ENCODE results near the gene CDH4.

CDH4 gene

DNA sequence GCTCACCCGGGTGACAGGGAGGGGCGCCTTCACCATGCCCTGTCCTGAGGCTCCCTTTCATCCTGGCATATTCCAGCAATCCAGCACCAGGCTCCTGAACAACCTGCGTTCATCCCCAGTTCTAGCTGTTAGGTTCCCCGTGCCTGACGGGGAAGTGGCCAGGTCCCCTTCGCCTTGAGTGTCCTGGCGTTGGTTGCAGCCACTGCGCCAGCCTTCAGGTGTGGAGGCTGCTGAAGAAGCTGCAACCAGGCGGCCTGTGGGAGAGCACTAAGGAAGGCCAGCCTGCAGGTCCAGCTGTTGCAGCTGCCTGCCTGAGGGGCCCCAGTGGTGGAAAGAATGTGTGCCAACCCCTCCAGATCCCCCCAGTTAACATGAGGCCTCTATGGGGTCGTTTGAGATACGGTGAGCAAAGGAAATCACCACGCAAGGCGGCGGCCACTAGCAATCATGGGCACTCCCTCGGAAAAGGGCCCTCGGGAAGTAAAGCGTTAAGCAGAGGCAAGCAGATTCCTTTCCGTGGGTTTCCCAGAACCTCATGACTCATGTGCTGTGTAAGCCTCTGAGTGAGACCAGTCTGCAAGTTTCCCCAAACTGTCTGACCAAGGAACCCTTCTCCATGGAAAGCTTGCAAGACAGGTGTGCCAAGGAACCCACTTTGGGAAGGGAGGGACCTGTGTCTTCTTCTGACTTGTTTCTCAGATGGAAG lies 492.8 kb downstream of the CDH4 start:
- DNase-seq = peak; percentile 58

GRCh38 chr20:61745397-61746146 lies 493.5 kb downstream of the CDH4 start:
- DNase-seq = no peak

DNA sequence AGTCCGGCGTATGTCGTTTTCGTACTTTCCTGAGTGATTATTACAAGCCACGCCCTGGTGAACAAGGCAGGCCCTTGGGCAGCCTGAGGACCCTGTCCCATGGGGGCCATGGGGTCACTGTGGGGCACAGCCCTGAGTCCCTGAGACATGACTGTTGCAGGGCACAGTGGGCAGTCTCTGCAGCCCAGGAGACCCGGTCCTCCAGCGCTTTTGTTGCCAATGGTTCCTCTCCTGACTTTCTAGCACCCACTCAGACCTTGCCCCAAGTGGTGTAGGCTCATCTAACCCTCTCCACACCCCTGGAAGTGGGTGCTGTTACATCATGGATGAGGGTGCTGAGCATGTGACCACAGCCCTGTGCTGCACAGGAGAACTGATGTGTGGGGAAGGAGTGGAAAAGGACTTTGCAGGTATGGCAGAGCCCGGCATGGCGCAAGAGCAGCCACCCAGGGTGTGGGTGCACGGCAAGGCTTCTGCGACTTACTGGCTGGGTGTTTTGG lies 494.1 kb downstream of the CDH4 start:
- DNase-seq = no peak

DNA sequence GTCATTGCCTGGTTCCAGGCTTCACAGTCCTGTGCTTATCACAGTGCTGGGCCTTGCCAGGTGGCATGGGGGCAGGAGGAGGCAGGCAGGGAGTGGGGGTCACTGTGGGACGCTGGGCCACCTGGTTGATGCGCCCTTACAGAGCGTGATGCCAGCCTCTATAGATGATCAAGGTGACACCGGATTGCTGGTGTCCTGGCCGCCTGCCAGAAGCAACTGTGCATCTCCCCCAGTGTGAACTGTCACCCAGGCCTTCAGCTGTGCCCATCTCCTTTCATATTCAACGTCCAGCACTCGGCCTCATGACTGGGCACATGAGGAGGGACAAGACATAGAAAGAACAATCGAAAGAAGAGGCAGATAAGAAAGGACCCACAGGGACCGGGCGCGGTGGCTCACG lies 494.7 kb downstream of the CDH4 start:
- no peak for DNase-seq

GRCh38 chr20:61748376-61748775 lies 496.3 kb downstream of the CDH4 start:
- peak; percentile 45 for DNase-seq

DNA sequence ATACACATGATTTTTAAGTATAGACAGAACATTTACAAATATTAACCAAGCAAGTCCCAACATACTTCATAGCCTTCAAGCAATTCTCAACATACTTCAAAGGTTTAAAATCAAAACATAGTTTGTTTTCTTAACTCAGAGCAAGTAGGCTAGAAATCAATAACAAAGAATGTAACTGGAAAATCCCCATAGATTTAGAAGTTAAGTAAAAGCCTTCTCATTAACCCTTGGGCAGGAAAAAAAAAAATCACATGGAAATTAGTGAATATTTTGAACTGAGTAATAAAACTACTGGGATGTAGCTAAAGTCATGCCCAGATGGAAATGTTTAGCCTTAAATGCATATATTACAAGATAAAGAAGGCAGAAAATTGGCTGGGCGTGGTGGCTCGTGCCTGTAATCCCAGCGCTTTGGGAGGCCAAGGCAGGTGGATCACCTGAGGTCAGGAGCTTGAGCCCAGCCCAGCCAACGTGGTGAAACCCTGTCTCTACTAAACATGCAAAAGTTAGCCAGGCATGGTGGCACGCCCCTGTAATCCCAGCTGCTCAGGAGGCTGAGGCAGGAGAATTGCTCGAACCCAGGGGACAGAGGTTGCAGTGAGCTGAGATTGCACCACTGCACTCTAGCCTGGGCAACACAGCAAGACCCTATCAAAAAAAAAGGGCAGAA lies 497.5 kb downstream of the CDH4 start:
- no peak for DNase-seq

DNA sequence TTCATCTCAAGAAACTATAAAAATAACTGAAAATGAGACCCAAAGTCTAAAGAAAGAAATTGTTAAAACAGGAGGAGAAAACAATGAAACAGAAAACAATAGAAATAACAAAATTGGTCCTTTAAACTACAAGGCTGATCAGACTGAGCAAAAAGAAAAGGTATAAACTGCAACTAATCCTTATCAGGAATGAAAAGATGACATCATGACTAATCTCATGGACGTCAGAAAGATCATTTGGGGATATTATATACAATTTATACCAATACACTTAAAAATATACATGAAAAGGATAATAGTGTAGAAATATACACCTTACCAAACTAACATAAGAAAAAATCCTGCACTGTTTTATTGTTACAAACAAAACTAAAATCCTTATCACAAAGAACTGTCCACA lies 498.0 kb downstream of the CDH4 start:
- DNase-seq = no peak

- no peak for DNase-seq
Observed at GRCh38 chr20:61752576-61752975, 500.5 kb downstream of the CDH4 start.

GRCh38 chr20:61753316-61753942 lies 501.4 kb downstream of the CDH4 start:
- DNase-seq = peak; percentile 80

DNA sequence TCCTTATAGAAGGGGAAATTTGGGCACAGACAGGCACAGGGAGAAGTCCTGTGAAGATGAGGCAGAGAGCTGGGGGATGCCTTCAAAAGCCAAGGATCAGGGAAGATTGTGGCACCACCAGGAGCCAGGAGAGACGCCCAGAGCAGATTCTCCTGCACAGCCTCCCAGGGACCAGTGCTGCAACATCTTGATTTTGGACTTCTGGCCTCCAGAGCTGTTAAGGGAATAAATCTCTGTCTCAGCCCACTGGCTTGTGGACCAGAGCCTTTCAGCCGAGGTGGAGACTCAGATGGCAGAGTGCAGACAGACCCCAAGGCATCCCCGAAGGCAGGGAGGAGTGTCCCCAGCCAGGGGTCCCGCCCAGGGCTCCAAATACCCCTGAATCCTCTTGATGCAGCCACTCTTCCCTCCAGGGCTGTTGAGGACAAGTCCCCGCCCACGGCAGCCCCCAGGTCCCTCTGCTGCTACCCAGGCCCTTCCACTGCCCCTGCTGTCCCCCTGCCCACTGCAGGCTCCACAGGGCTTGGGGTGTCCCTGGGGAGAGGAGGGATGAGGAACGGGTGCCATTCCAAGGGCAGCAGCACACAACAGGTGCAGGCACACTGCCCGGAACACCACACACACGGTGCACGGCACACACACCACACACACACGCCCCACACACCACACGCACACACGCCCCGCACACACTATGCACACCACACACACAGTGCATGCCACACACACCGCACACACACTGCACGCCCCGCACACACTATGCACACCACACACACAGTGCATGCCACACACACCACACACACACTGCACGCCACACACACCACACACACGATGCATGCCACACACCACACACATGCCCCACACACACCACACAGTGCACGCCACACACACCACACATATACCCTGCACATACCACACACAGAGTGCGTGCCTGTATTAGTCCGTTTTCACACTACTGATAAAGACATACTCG lies 502.2 kb downstream of the CDH4 start:
- no peak for DNase-seq

- no peak for DNase-seq
Observed at GRCh38 chr20:61754976-61755778, 503.1 kb downstream of the CDH4 start.

DNA sequence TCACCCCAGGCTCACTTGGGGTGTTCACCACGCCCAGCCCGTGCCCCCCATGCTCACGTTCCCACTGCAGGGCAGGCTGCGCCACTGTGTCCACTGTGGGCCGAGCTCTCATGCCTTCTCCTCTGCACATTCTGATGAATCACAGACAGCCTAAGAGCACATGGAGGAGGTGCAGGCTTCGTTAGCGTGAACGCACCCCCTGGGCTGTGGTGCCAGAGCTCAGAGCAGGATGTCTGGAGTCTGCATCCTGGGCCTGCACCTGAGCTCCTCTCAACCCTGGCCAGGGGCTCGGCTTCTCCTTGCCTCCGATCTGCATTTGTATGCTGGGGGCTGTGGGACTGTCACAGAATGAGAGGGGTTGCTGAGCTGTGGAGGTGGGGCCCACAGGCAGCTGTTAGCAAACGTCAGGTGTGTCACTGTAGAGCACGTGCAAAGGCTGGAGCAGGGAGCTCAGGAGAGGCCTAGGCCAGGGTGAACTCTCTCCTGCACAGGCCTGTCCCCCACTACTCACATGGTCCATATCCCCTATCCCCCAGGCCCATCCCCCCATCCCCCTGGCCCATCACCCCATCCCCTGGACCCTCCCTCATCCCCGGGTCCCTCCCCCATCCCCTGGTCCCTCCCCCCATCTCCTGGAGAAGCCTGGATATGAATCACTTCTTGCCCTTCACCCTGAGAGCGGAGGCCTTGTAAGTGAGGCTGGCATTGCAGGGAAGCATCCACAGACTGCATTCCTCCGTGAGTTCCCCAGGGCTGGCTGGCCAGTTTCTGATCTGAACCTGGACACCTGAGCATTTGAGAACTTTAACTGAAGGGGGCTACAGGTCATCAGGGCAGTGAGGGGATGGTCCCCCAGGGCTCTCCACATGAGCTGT lies 504.1 kb downstream of the CDH4 start:
- no peak for DNase-seq

GRCh38 chr20:61756966-61757677 lies 505.1 kb downstream of the CDH4 start:
- no peak for DNase-seq

DNA sequence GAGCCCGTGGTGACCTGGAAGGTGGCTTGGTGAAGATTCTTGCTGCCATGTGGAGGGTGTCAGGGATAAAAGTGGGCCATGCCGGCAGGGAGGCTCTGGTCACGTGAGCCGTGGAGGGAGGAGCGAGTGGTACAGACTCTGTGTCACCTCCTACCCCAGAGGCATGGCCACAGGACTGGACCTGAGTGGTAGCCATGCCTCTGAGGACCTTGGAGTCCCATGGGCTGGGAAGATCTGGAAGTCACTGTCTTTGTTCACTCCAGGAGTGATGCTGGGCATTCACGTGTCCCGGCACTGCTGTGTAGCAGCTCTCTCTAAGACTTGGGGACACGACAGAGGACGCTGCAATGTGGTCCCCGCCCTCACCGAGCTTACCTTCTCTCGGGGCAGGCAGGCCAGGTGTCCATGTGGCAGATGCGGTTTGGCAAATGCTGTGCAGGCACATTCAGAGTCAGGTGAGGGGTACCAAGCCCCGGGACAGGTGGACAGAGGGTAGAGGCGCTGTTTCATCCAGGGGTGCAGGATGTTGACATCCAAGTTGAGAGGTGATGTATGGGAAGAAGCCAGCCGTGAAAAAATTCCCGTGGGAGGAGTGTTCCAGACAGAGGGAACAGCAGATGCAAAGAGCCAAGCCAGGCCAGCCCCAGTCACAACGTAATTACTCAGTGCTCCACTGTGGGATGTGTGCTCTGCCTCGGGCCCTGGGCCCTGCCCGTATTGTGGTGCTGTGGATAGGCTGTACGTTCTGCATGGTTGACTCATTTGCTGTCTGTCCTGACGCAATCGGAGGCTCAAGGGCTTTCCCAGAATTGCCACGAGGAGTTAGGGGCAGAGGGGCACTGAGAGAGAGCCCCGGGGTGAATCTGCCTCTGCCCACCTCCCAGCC lies 505.9 kb downstream of the CDH4 start:
- peak; percentile 36 for DNase-seq

- DNase-seq = no peak
Observed at GRCh38 chr20:61758564-61759200, 506.6 kb downstream of the CDH4 start.

GRCh38 chr20:61759286-61760065 lies 507.4 kb downstream of the CDH4 start:
- no peak for DNase-seq

- DNase-seq = no peak
Observed at GRCh38 chr20:61760321-61760720, 508.3 kb downstream of the CDH4 start.
